SK-N-SH (cell line): ENCODE data around the gene ZNF521. TPM values are rescaled to one million over a fixed set of nuclear protein-coding genes. Genes with fewer than 3 reads are reported as not detected.

ENCODE experiments used
- CTCF ChIA-PET: fragments of 300-600, 350-600 bp; formaldehyde crosslinking; extraction: SDS; loops from one replicate; lab custom pipeline; 2021; lab: Yijun Ruan, JAX
- POLR2A ChIA-PET: fragments of 350-600 bp; sonication (Branson Sonifier 250); formaldehyde crosslinking; extraction: SDS; loops from one replicate; lab custom pipeline; 2020; ENCODE audit warnings: antibody characterized with exemption, inconsistent platforms; lab: Yijun Ruan, JAX
- DNase-seq: peaks from one replicate; pipeline ENCODE4 v3.0.0; 2012
- H2AFZ ChIP-seq: fragments of 200-600 bp; sonication (generic); 2 replicates; pipeline ENCODE4 v1.8.1; 2016; ENCODE audit warnings: antibody characterized with exemption, mild to moderate bottlenecking, low read depth
- H3F3A ChIP-seq: fragments of 200-600 bp; sonication (generic); replicated peaks from 2 replicates; pipeline ENCODE3; 2016; ENCODE audit warnings: antibody characterized with exemption, mild to moderate bottlenecking; ENCODE audit not compliant: insufficient read depth
- H3K27ac ChIP-seq, 2 experiments: fragments of 200-500 bp in 1 of 2; fragments of 200-600 bp in 1 of 2; sonication (Bioruptor generic) in 1 of 2; sonication (generic), shearing (Covaris generic) in 1 of 2; 2 replicates each; pipeline versions ENCODE4 v1.5.1 to v1.6.1; 2014 to 2016; ENCODE audit warnings: low read depth in 2 of 2, inconsistent platforms in 1 of 2, low read length in 1 of 2, mild to moderate bottlenecking in 1 of 2, mixed read lengths in 1 of 2
- H3K27me3 ChIP-seq: fragments of 200-600 bp; sonication (generic), shearing (Covaris generic); 2 replicates; pipeline ENCODE4 v1.6.1; 2016; ENCODE audit warnings: mixed run types; ENCODE audit not compliant: insufficient read depth
- H3K36me3 ChIP-seq, 2 experiments: fragments of 200-500 bp in 1 of 2; fragments of 200-600 bp in 1 of 2; sonication (Bioruptor generic) in 1 of 2; sonication (generic) in 1 of 2; replicated peaks in 1 of 2; 2 replicates each; pipeline versions ENCODE3 to v1.5.1; 2014 to 2016; ENCODE audit warnings: low read length in 1 of 2, mild to moderate bottlenecking in 1 of 2; ENCODE audit not compliant: insufficient read depth in 2 of 2, control insufficient read depth in 1 of 2
- H3K4me1 ChIP-seq, 2 experiments: fragments of 200-500 bp in 1 of 2; fragments of 200-600 bp in 1 of 2; sonication (Bioruptor generic) in 1 of 2; sonication (generic), shearing (Covaris generic) in 1 of 2; 2 replicates each; pipeline versions ENCODE4 v1.5.1 to v1.6.1; 2014 to 2016; ENCODE audit warnings: low read depth in 1 of 2, low read length in 1 of 2, mixed run types in 1 of 2; ENCODE audit not compliant: insufficient read depth in 2 of 2, control insufficient read depth in 1 of 2
- H3K4me2 ChIP-seq: fragments of 200-600 bp; sonication (generic), shearing (Covaris generic); 2 replicates; pipeline ENCODE4 v1.6.1; 2017; ENCODE audit warnings: mixed run types
- H3K4me3 ChIP-seq, 2 experiments: fragments of 200-500 bp in 1 of 2; fragments of 200-600 bp in 1 of 2; sonication (Bioruptor generic) in 1 of 2; sonication (generic), shearing (Covaris generic) in 1 of 2; 2 replicates each; pipeline versions ENCODE4 v1.5.1 to v1.8.1; 2014 to 2016; ENCODE audit warnings: low read depth in 2 of 2, inconsistent platforms in 1 of 2, low read length in 1 of 2, mild to moderate bottlenecking in 1 of 2, mixed read lengths in 1 of 2, moderate library complexity in 1 of 2
- H3K79me2 ChIP-seq: fragments of 200-600 bp; sonication (generic); 2 replicates; pipeline ENCODE4 v1.8.1; 2017; ENCODE audit warnings: mild to moderate bottlenecking; ENCODE audit not compliant: insufficient read depth
- H3K9ac ChIP-seq: fragments of 200-600 bp; sonication (generic); 2 replicates; pipeline ENCODE4 v1.6.1; 2017; ENCODE audit warnings: mixed run types
- H3K9me2 ChIP-seq: fragments of 200-600 bp; sonication (generic); 2 replicates; pipeline ENCODE4 v1.6.1; 2017; ENCODE audit warnings: mixed run types
- H3K9me3 ChIP-seq: fragments of 200-600 bp; sonication (generic); 2 replicates; pipeline ENCODE4 v1.6.1; 2017; ENCODE audit warnings: mixed run types, mild to moderate bottlenecking, moderate library complexity
- H4K20me1 ChIP-seq: fragments of 200-600 bp; sonication (generic); 2 replicates; pipeline ENCODE4 v1.6.1; 2017; ENCODE audit warnings: mild to moderate bottlenecking, mixed run types; ENCODE audit not compliant: insufficient read depth
- EP300 ChIP-seq, 2 experiments: IDR thresholded peaks; 2 replicates each; pipeline versions ENCODE4 v1.4.0 to v1.6.1; 2012; ENCODE audit warnings: borderline replicate concordance in 1 of 2, low read depth in 1 of 2, low read length in 1 of 2
- EZH2phosphoT487 ChIP-seq: fragments of 200-600 bp; sonication (generic); IDR thresholded peaks from 2 replicates; pipeline ENCODE4 v1.6.1; 2017; ENCODE audit warnings: low read depth, mixed run types, mild to moderate bottlenecking, antibody characterized with exemption, moderate library complexity, borderline replicate concordance
- GABPA ChIP-seq: IDR thresholded peaks from 2 replicates; pipeline ENCODE4 v1.4.0; 2012; ENCODE audit warnings: low read depth, mild to moderate bottlenecking
- JUND ChIP-seq: IDR thresholded peaks from 2 replicates; pipeline ENCODE4 v1.4.0; 2012
- NRF1 ChIP-seq: IDR thresholded peaks from 2 replicates; pipeline ENCODE4 v1.6.1; 2012; ENCODE audit warnings: low read depth, mild to moderate bottlenecking, low read length
- POLR2AphosphoS5 ChIP-seq: IDR thresholded peaks from 2 replicates; pipeline ENCODE4 v1.6.1; 2012; ENCODE audit warnings: low read depth, low read length
- REST ChIP-seq: IDR thresholded peaks from 2 replicates; pipeline ENCODE4 v1.6.1; 2012; ENCODE audit warnings: mild to moderate bottlenecking, low read depth, low read length, moderate library complexity
- RFX5 ChIP-seq: IDR thresholded peaks from 2 replicates; pipeline ENCODE4 v1.6.1; 2012; ENCODE audit warnings: mild to moderate bottlenecking, improper control_type of control experiment, low read length
- RXRA ChIP-seq: IDR thresholded peaks from 2 replicates; pipeline ENCODE4 v1.4.0; 2012; ENCODE audit warnings: low read depth, mild to moderate bottlenecking, borderline replicate concordance
- SIN3A ChIP-seq: IDR thresholded peaks from 2 replicates; pipeline ENCODE4 v1.6.1; 2012; ENCODE audit warnings: low read depth, mild to moderate bottlenecking, low read length, moderate library complexity, borderline replicate concordance
- ZBTB33 ChIP-seq: IDR thresholded peaks from 2 replicates; pipeline ENCODE4 v1.4.0; 2012; ENCODE audit warnings: low read depth, borderline replicate concordance
- WGBS: methylation state at CpG from one replicate; pipeline ENCODE4 v1.1.6; 2017; ENCODE audit warnings: low lambda C conversion rate; 5-methylcytosine and 5-hydroxymethylcytosine counted together
- polyA plus RNA-seq, 3 experiments: library from polyadenylated mRNA; depleted of rRNA; stranded (reverse); fragments of >200 nt; gene quantifications; 2 replicates each; pipeline ENCODE4 v1.2.3, GENCODE V29; 2012

ZNF521 gene
- polyA plus RNA-seq, 1 of the 3 experiments (the other 2 are of a cell fraction), result 14.1 TPM

GRCh38 chr18:25167612-25168410 lies 184.2 kb downstream of the ZNF521 start:
- no peak overlapping the region for H3K4me3 ChIP-seq
- H3K36me3 ChIP-seq, result peaks cover 0 to 5% of the 10 kb centered on the region in 2 experiments
- H2AFZ ChIP-seq, result no peak overlapping the region
- H3K79me2 ChIP-seq, result no peaks in the 10 kb centered on the region
- ChIA-PET CTCF (no interaction called here), POLR2A (no interaction called here)
- TF ChIP-seq RXRA (no peak), JUND (no peak), ZBTB33 (no peak), NRF1 (no peak), REST (no peak), EP300 (IDR thresholded peaks at IDR 0.05; ENCODE audit: borderline replicate concordance in 1 of 2, low read depth in 1 of 2, low read length in 1 of 2) (no peak), EZH2phosphoT487 (no peak), SIN3A (no peak), GABPA (no peak), POLR2AphosphoS5 (no peak), RFX5 (no peak)
- DNase-seq, result no peak
- H3F3A ChIP-seq, result no peaks in the 10 kb centered on the region
- no peaks in the 10 kb centered on the region for H3K9me2 ChIP-seq
- 85% methylated on average over 11 of the region's 11 CpGs for WGBS
- peaks cover 0 to 5% of the 10 kb centered on the region in 2 experiments; a peak in 2 of 4 replicates for H3K4me1 ChIP-seq
- no peak overlapping the region for H3K4me2 ChIP-seq
- no peak overlapping the region for H3K9ac ChIP-seq
- no peak overlapping the region for H3K27ac ChIP-seq
- no peaks in the 10 kb centered on the region for H3K9me3 ChIP-seq
- H4K20me1 ChIP-seq, result no peaks in the 10 kb centered on the region
- no peaks in the 10 kb centered on the region for H3K27me3 ChIP-seq
